ENCODE measurements around the gene INS. TPM values are rescaled to one million over a fixed set of nuclear protein-coding genes. Genes with fewer than 3 reads are reported as not detected.

INS gene
- not detected for polyA plus RNA-seq (2013, experiment 1 of 2; ENCODE audit: insufficient read length)
- not detected for polyA plus RNA-seq (2013, experiment 2 of 2; ENCODE audit: insufficient read length)

DNA sequence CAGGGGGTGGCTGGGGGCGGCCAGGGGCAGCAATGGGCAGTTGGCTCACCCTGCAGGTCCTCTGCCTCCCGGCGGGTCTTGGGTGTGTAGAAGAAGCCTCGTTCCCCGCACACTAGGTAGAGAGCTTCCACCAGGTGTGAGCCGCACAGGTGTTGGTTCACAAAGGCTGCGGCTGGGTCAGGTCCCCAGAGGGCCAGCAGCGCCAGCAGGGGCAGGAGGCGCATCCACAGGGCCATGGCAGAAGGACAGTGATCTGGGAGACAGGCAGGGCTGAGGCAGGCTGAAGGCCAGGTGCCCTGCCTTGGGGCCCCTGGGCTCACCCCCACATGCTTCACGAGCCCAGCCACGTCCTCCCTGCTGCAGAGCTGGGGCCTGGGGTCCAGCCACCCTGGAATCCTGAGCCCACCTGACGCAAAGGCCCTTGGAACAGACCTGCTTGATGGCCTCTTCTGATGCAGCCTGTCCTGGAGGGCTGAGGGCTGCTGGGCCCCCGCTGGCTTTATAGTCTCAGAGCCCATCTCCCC, at the start of gene INS:
Gene INS, minus strand, starts transcription at position 474 of the 524 bp plus-strand sequence. Its CDS starts 238 bp downstream, at position 236.
- no peak for DNase-seq

DNA sequence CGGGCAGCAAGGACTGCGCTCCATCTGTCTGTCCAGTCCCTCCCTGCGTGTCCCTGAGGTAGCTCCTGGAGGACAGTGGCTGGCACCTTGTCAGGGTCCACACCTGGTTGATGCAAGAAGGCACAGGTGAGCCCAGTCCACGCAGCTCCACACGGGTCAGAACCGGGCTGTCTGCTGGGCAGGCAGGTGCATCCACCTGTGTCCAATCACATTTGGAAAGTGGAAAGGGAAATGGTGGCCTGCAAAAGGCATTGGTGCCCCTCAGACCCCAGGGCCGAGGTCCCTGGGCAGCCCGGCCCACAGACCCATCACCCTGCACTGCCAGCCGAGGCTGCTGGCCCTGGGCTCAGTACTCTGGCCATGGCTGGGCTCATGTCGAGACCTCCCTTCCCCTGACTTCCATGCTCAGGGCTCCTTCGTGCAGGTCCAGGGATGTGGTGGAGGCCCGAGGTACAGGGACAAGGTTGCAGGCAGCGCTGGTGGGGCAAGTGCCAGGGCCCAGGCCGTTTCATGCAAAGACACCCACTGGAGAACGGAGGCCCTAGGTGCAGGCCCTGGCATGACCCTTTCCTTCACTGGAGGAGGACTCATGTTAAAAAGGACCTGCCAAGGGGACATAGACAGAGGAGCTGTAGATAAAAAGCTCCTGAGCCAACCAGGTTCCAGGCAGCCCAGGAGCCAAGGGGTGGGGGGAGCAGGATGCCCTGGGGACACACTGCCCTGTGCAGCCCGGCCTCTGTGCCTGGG, 49.5 kb upstream of the INS start:
- no peak for DNase-seq

DNA sequence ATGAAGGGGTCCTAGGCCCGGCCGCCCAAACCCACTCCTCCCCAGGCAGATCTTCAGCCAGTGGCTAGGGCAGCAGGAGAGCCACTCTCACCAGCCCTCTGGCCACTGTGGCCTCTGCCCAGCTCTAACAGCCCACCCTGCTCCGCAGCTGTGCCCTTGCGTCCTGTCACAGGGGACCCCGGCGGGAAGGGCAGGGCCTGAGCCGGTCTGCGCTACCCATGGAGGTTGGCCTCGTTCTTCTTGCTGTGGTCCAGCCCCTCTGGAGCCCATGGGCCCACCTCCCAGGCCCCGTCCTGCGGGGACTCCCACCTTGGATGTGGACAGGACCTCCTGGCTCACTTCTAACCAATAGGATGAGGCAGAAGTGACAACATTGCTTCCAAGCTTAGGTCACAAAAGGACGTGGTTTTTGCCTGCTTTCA, 48.9 kb upstream of the INS start:
- no peak for DNase-seq

DNA sequence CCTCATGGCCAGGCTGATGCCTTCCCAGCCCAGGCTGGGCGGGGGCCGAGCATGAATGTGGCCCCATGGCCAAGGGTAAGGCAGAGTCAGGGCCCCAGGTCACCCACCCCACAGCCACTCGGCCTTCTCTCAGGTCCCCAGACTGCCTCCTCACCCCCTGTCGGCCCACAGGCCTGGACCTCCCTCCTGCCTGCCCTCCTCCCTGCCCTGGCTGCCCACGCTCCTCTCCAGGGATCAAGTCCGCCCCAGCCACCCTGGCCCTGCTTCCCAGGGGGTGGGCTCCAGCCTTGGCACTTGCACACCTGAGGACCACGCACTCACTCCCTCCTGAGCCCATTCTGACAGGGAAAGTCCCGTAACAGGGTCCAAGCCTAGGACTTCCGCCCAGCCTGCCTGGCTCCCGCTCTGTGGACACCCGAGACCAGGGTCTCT, 48.4 kb upstream of the INS start:
- no peak for DNase-seq

DNA sequence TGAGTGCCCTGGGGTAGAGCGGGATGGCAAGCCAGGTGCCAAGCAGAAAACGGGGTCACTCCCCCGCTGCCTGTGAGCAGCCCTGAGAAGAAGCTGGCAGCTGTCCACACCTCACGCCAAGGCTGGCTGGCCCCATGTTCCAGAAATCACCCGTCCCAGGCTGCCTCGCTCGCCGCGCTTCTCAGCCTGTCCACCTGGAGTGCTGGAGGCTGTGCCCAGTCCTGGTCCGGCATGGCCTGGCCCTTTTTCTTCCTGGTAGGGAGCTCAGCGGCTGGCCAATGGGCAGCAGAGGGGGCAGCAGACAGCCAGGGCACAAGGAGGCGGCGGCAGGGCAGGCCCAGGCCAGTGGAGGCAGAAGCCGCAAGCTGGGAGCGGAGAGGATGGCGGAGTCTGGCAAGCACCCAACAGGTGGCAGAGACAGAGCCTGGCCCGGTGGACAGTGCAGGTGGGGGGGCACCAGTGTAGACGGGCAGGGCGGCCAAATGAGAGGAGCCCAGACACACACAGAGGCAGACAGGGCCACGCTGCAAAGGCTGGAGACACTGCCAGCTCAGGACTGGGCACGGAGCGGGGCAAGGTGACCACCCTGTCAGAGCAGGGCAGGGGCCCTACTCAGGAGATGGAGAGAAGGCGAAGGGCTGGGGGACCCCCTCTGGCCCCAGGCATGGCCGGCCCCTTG, 47.8 kb upstream of the INS start:
- DNase-seq, result no peak

DNA sequence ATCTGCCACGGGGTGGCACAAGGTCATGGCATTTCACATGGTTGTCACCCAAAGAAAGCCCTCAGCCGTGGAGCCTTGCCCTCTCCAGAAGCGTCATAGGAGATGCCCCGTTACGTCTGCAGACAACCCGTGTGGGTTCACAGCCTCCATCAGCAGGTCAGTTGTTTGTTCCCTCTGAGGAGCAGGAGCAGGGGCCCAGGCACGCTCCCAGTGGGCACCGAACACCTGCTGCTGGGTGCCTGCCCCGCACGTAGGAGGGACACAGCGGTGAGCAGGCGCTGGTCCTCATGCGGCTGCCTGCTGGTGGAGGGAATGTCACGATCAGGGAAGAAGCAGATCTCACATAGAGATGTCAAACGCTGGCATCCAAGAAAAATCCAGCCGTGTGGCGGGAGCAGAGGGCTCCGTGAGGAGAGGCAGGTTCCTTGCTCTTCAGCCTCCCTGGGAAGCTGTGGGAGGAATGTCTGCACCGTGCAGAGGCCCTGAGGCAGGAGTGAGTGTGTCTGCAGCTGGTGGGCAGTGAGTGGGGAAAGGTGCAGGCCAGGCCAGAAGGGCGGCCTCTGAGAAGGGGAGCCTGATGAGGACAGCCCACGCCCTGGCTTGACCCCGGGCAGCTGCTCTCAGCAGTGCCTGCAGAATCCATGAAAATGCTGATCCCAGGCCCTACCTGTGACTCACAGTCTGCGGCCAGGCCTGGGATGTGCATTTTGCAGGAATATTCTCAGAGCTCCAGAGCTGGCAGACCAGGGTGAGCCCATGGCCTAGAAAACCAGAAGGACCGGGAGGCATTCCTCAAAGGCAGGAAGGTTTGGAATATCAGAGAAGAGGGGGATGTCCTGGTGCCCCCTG, 47.0 kb upstream of the INS start:
- DNase-seq, result no peak

DNA sequence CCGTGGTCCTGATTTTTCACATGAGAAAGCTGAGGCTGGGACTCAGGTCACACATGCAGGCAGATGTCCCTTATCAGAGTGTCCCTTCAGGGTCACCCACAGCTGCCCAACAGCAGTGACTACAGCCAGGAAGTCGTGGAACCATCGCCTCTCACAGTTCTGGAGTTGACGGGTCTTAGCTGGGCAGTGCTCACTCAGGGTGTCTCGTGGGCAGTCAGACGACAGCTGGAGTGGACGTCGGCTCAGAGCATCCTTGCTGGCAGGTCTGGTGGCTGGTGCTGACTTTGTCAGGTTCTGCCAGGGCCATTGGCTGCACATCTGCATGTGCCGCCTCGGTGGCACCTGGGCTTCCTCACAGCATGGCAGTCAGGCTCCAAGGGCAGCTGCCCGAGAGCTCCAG, 46.2 kb upstream of the INS start:
- DNase-seq, result no peak

DNA sequence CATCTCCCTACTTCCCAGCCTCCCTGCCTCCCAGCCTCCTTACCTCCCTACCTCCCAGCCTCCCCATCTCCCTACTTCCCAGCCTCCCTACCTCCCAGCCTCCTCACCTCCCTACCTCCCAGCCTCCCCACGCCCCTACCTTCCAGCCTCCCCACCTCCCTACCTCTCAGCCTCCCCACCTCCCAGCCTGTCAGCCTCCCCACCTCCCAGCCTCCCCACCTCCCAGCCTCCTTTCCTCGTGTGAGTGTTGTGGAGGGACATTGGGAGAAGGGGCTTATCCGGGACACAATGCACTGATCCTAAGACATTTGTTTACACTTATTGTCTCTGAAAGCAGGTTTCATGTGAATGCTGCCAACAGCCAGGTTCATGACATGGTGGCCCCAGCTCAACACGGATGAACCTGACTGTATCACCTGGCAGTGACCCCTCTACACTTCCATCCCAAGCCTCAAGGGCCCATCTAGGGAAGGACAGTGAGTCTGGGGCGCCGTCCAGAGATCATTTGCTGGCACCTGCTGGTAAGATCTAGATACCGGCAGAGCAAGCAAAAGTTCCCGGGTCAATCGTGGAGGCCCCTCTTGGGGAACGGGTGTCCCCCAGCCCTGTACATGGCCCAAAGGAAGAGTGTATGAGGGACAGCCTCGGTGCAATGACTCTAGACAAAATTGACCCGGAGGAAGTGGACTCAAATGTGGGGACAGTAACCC, 45.1 kb upstream of the INS start:
- DNase-seq, result no peak

DNA sequence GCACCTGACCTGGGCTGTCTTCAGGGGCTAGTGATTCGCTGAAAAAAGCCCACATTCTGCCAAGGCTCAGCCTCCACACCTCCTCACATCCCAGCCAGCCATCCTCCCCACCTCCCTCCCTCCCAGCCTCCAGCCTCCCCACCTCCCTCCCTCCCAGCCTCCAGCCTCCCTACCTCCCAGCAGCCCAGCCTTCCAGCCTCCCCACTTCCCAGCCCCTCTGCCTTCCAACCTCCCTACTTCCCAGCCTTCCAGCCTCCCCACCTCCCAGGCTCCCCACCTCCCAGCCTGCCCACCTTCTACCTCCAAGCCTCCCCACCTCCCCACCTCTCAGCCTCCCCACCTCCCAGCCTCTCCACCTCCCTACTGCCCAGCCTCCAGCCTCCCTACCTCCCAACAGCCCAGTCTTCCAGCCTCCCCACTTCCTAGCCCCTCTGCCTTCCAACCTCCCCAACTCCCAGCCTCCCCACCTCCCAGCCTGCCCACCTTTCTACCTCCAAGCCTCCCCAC, 44.3 kb upstream of the INS start:
- no peak for DNase-seq

DNA sequence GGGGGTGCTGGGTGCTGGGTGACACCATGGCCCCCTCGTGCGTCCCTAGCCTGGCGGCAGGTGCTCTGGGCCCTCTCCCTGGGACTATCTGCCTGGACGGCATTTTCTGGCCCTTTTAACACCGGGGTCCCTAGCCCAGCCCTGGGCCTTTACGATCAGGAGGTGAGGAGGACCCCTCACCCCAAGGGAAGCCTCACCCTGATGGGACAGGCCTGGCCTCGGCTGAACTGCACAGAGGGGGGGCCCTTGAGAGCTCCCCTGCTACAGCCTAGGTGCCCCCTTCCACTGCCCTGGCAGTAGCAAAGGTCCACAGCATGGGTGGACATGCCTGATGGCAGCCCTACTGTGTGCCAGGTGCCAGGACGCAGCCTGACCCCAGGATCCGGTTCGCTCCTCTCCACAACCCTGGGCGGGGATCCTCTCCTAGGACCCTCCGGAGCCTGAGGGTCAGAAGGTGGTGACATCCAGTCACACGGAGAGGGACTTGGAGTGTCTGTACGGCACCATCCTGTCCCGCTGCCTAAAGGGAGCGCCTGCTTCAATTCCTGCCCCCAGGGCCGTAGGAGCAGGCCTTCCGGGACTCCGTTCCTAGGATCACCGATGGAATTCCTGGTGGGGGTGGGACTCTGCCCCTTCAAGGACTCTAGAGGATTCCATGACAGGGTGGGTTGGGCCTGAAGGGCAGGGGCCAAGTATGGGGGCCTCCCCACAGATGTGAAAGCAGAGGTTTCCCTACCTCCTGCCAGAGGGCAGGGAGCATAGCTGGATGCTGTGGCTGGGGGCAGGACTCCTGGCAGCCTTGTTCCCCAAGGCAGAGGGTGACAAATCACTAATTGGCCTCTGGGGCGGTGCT, 43.6 kb upstream of the INS start:
- DNase-seq, result no peak

DNA sequence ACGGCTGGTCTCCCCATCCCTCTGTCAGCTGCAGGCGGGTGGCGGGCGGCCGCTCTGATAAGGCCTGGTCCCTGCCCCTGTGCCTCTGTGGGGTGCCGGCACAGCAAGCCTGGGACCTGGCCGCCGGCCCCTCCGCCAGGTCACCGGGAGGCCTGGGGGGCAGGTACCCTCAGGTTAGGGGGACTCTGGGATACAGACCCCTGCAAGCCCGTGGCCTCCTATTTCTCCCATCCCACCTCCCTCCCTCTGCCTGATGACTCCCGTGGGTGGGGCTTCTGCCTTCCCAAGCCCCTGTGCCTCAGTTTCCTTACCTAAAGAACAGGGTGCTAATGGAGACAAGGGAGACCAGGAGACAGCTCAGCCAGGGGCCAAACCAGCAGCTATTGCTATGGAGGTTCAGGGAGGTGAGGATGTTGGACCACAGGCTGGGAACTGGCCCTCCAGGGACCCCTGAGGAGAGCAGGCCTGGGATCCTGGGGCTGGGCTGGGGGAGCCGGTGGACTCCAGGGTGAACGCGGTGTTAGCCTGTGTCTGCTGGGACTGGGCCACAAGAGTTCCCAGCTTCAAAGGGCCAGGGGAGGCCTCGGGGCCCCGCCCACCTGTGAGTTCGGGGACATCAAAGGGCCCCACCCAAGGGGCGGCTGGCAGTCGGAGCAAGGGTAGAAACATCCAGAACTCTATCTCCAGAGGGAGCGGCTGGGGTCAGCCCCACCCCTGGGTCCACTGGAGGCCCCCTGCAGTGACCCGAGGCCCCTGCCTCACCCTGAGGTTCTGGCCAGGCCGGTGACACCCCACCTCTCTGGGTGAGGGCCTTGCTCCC, 42.6 kb upstream of the INS start:
- no peak for DNase-seq

DNA sequence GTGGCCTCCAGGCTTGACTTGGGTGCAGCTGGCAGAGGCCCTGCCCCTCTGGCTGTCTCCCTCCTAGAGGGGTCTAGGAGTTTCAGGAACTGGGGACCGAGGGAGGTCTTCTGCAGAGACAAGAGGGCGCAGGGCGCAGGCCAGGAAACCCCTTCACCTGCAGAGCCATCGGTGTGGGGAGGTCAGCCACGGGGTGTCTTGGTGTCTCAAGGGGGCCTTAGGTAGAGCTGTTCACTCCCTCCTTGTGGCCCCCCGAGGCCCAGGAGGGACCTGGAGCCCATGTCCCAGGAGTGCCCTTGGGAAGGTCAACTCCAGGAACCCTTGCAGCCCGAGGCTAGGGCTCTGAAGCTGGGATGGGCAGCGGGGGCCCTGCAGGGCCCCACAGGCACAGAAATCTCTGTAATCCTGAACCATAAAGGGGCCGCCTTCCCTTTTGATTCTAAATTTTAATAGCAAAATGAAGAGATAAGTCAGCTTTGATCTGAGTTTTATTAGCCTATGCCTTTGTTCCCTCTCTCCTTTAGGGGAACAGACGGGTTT, 42.0 kb upstream of the INS start:
- DNase-seq, result no peak

DNA sequence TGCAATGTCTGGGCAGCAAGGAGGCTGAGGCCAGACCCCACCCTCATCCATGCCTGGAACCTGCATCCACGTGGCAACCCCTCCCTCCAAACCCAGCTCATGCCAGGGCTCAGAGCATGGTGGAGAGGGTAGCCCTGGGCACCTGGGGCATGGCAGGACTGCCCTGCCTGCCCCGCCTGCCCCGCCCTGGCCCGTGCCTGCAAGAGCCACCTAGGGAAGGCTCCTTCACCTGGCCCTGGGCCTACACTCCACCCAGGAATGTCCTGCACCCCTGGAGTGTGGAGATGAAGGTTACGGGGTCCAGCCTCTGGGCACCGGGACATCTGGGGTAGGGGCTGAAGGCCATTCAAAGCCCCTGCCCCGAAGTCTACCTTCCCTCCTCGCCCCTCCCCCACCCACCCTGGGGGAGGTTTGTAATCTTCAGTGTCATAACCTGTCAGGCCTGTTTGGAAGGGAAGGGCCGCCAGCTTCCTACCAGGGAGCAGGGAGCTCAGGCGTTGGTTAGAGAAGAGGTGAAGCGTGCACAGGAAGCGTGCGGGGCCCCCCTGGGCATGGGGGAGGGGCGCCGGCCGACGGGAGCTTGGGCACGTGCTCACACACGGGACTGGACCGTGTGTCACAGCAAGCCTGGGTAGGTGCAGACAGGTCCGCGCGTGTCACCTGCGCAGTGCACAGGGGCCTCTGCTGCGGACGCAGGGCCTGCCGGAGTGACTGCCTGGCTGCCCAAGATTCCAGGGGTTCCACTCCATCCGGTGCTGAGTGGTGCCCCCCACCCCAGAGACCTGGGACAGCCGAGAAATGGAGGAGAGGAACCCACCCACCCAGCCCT, 41.3 kb upstream of the INS start:
- no peak for DNase-seq

DNA sequence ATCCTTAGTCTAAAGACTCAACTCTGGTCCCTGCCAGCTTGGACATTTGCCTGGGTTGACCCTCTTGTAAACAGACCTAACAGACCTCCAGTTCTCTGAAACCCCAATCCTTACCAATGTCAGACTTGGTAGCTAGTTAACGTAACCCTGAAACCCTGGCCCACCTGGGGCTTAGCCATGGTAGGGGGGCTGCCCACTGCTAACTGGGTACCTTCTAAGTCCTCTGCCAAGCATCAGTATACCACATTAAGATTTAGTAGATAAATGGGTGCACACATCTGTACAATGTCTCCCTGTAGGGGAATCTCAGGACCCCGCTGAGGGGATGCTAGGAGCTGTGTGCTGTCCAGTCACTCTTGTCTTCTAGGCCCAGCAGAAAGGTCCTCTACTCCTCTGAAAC, 40.5 kb upstream of the INS start:
- DNase-seq, result no peak

DNA sequence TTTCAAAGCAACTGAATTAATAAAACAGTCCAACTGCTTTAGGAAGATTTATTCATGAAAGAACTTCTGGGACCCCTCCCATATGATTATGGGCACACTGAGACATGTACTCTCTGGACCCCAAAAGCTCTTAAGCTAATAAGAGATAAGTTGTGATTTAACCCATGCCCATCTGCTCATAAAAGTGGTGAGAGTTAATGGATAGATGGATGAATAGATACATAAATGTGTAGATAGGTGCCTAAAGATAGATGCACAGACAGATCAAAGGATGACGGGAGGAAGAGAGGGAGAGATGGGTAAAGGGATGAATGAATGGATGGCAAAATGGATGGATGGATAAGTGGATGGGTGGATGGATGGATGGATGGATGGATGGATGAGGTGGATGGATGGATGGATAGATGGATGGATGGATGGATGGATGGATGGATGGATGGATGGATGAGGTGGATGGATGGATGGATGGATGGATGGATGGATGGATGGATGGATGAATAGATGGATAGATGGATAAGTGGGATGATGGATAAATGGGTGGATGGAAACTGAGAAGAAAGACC, 40.0 kb upstream of the INS start:
- no peak for DNase-seq

DNA sequence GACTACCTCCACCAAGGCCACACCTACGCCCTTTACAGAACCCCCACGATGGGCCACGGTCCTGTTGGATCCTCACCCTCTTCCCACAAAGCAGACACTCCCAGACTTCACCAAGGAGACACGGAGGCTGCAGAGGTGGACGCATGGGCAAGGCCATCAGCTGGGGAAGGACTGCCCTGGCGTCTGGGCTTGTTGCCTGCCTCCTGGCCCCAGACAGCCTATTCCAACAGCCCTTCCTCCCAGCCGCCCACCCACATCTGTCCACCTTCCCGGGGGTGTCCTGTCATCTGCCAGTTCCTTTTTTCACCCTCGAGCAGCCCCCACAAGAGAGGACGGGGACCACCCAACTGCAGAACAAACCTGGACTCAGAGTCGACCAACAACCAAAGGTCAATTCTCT, 39.5 kb upstream of the INS start:
- DNase-seq, result no peak

DNA sequence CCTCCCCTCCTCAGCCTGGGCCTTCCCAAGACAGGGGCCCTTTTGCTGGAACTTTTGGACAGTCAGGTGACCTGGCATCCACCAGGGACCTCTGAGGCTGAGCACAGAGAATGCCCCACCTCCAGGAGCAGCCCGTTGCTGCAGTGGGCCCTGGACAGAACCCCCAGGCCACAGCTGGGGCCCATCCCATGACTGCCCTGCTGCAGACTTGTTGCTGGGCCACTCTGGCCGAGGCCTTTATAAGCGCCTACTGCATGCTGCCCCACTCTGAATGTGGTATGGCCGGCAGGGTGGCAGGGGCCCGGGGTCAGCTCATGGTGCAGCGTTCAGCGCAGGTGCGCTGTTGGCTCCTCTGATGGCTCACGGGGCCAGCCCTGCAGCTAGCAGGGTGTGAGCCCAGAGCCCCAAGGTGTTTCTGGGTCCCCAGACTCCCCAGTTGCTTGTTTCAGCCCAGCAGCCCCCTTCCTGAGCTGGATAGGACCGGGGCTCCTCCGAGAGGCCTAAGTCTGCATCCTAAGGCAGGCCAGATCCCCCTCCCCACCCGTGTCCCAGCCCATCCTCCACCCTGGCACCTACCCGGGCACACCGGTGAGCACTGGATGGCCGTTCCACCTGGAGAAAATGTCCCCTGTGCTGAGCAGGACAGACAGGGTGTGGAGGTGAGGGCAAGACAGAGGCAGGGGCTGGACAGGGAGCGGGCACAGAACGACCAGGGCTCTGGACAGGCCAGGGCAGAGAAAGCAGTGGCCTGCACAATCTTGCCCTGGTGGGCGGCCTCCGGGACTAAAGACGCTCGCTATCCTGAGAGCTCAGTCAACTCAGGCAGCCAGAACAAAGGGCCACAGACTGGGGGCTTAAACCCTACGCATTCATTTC, 38.7 kb upstream of the INS start:
- no peak for DNase-seq
